Stimulated activated naive CD8-positive, alpha-beta T cell treated with anti-CD3 and anti-CD28 coated beads, Interleukin-15, Interleukin-2, amounts not matched to agents 100 ng/mL and 50 ng/mL, for 24 hours (primary cell): ENCODE data around the gene UNC45A.

Source experiments
- H3K27ac Mint-ChIP-seq: one replicate; pipeline ENCODE4 v1.8.0; 2021; ENCODE audit warnings: mild to moderate bottlenecking, mixed read lengths
- H3K27me3 Mint-ChIP-seq: one replicate; pipeline ENCODE4 v1.8.0; 2021; ENCODE audit warnings: mixed read lengths
- H3K36me3 Mint-ChIP-seq: one replicate; pipeline ENCODE4 v1.8.0; 2021; ENCODE audit warnings: low read depth, mixed read lengths
- H3K4me1 Mint-ChIP-seq: one replicate; pipeline ENCODE4 v1.8.0; 2021; ENCODE audit warnings: low read depth, mixed read lengths
- H3K4me3 Mint-ChIP-seq: one replicate; pipeline ENCODE4 v1.8.0; 2021; ENCODE audit warnings: mild to moderate bottlenecking, mixed read lengths
- H3K9me3 Mint-ChIP-seq: one replicate; pipeline ENCODE4 v1.8.0; 2021; ENCODE audit warnings: mixed read lengths

The UNC45A gene

DNA sequence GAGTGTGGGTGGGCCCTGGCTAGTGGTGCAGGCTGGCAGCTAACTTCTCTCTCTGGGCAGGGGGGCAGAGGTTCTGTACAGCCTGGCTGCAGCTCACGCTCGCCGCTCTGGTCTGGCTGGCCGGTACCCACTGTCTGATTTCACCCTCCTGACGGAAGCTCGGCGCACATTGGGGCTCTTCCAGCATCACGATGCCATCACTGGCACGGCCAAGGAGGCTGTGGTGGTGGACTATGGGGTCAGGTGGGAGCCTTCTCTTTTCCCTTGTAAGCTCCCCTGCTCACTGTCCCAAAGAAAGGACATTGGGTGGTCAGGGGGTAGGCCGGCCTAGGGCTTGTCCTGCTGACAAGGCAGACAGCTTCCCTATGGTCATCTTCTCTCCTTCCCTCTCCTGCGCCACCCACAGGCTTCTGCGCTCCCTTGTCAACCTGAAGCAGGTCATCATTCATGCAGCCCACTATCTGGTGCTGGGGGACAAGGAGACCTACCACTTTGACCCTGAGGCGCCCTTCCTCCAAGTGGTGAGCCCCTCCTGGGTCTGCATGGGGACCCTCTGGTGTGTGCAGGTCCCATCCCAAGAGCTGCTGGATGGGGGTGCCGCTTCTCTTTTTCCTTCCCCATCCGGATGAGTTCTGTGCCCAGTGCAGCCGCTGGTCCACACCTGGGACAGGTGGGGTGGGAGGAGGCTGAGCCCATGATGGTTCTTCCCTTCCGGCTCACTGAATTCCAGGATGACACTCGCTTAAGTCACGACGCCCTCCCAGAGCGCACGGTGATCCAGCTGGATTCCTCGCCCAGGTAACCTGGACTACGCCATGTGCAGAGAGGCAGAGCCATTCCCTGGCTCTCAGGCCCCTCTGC is 24.4 kb upstream of the UNC45A start:
- H3K4me3 Mint-ChIP-seq, result no peak overlapping the region
- H3K4me1 Mint-ChIP-seq, result no peaks in the 10 kb centered on the region
- no peak overlapping the region for H3K27ac Mint-ChIP-seq
- H3K36me3 Mint-ChIP-seq, result peaks cover 79% of the 10 kb centered on the region
- H3K9me3 Mint-ChIP-seq, result no peaks in the 10 kb centered on the region
- no peaks in the 10 kb centered on the region for H3K27me3 Mint-ChIP-seq

DNA sequence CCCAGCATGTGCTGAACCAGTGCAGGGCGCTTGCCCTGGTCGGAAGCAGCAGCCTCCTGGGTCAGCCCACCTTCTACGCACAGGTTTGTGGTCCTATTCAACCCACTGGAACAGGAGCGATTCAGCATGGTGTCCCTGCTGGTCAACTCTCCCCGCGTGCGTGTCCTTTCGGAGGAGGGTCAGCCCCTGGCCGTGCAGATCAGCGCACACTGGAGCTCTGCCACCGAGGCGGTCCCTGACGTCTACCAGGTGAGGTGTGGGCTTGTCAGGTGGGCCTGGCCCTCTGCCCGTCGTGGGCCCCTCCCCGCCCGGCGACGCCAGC is 23.8 kb upstream of the UNC45A start:
- Mint-ChIP-seq H3K36me3 (peaks cover 79% of the 10 kb centered on the region), H3K4me3 (no peak overlapping the region), H3K27me3 (no peaks in the 10 kb centered on the region), H3K4me1 (no peaks in the 10 kb centered on the region), H3K27ac (no peak overlapping the region), H3K9me3 (no peaks in the 10 kb centered on the region)

- H3K27ac Mint-ChIP-seq, result no peak overlapping the region
- H3K4me3 Mint-ChIP-seq, result no peak overlapping the region
- peaks cover 80% of the 10 kb centered on the region for H3K36me3 Mint-ChIP-seq
- H3K4me1 Mint-ChIP-seq, result no peaks in the 10 kb centered on the region
- H3K9me3 Mint-ChIP-seq, result no peaks in the 10 kb centered on the region
- H3K27me3 Mint-ChIP-seq, result no peaks in the 10 kb centered on the region
These were observed 22.9 kb upstream of the UNC45A start for GRCh38 chr15:90911906-90912769.

DNA sequence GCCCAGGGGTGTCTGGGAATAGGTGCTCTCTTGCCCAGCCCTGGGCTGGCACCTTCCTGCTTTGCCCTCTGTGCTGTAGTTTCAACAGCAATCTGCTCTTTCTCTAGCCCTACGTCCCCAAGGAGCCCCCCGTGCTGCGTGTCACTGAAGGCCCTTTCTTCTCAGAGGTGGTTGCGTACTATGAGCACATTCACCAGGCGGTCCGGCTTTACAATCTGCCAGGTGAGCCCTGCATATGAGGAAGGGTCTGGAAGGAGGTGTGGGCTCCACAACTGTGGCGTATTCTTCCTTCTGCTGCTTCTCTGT is 22.4 kb upstream of the UNC45A start:
- Mint-ChIP-seq H3K4me1 (no peaks in the 10 kb centered on the region), H3K27ac (no peak overlapping the region), H3K4me3 (no peak overlapping the region), H3K36me3 (peaks cover 80% of the 10 kb centered on the region), H3K9me3 (no peaks in the 10 kb centered on the region), H3K27me3 (no peaks in the 10 kb centered on the region)

GRCh38 chr15:90913398-90913944 is 21.6 kb upstream of the UNC45A start:
- Mint-ChIP-seq H3K9me3 (no peaks in the 10 kb centered on the region), H3K36me3 (peaks cover 82% of the 10 kb centered on the region), H3K27me3 (no peaks in the 10 kb centered on the region), H3K4me3 (no peak overlapping the region), H3K4me1 (no peaks in the 10 kb centered on the region), H3K27ac (no peak overlapping the region)

- Mint-ChIP-seq H3K4me3 (no peak overlapping the region), H3K27me3 (no peaks in the 10 kb centered on the region), H3K27ac (no peak overlapping the region), H3K4me1 (no peaks in the 10 kb centered on the region), H3K36me3 (peaks cover 82% of the 10 kb centered on the region), H3K9me3 (no peaks in the 10 kb centered on the region)
These were observed 20.6 kb upstream of the UNC45A start for GRCh38 chr15:90914305-90915080.

DNA sequence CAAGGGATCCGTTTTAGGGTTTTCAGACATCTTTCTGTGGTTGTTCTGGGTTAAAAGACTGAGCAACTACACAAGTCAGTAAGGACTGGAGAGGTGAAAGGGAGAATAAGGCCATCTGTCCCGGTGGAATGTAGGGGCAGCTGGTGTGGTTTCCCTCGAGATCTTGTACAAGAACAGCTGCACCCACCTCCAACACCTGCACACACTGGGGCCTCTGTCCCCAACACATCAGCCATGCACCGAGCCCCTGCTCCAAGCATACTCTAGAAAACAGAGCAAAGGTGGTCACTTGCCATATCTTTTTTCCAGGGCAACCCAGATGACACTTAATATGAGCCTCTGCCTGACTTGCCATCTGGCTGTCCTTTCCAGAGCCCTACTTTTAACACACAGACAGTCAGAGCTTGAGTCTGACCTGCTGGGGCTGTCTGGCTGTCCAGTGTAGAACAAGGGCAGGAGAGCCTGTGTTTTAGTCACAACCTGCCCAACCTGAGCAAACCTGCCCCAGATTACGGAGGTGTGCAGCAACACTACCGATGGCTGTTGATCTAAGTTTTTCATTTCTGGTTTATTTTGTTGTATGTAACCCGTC is 19.8 kb upstream of the UNC45A start:
- Mint-ChIP-seq H3K36me3 (peaks cover 84% of the 10 kb centered on the region), H3K9me3 (no peaks in the 10 kb centered on the region), H3K4me3 (no peak overlapping the region), H3K27ac (peak overlapping the region; percentile 37), H3K4me1 (no peaks in the 10 kb centered on the region), H3K27me3 (no peaks in the 10 kb centered on the region)

- H3K4me3 Mint-ChIP-seq, result no peak overlapping the region
- no peaks in the 10 kb centered on the region for H3K9me3 Mint-ChIP-seq
- peaks cover 84% of the 10 kb centered on the region for H3K36me3 Mint-ChIP-seq
- H3K27ac Mint-ChIP-seq, result no peak overlapping the region
- H3K4me1 Mint-ChIP-seq, result no peaks in the 10 kb centered on the region
- H3K27me3 Mint-ChIP-seq, result no peaks in the 10 kb centered on the region
These were observed 19.2 kb upstream of the UNC45A start for GRCh38 chr15:90915808-90916440.

DNA sequence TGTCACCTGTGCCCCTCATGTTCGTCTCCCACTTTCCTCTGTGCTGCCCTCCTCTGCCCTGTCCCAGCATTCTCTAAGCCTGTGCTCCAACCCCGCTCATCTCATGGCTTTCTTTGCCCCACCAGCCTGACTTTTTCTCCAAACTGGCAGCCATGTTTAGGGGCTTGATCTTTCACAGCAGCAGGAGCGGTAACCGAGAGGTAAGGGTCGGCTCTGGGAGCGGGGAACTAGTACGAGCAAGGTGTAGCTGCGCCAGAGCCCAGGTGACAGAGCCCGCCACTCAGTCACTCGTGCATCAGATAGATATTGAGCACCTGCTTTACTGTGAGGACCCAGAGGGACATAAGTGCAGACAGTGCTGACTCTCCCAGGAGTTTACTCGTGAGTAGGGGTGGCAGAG is 18.6 kb upstream of the UNC45A start:
- Mint-ChIP-seq H3K4me1 (no peaks in the 10 kb centered on the region), H3K36me3 (peaks cover 84% of the 10 kb centered on the region), H3K27me3 (no peaks in the 10 kb centered on the region), H3K9me3 (no peaks in the 10 kb centered on the region), H3K4me3 (no peak overlapping the region), H3K27ac (no peak overlapping the region)

DNA sequence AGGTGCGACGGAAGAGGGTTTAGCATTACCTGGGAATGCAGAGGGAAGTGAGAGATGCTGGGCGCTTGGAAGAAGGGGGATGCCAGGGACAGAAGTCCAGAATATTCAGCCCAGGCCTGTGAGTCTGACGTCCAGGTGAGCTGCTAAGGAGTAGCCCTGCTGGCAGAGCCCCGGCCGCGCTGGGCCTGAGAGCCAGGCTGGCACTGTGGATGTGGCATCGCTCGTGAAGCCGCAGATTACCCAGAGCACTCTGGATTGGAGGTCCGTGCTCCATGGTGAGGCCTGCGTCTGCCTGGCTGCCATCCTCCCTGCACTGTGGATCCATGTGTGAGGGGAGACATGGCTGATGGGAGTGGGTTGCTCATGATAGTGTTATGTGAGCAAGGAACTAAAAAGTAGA is 17.5 kb upstream of the UNC45A start:
- Mint-ChIP-seq H3K36me3 (peaks cover 84% of the 10 kb centered on the region), H3K9me3 (no peaks in the 10 kb centered on the region), H3K4me3 (no peak overlapping the region), H3K27me3 (no peaks in the 10 kb centered on the region), H3K27ac (no peak overlapping the region), H3K4me1 (no peaks in the 10 kb centered on the region)

DNA sequence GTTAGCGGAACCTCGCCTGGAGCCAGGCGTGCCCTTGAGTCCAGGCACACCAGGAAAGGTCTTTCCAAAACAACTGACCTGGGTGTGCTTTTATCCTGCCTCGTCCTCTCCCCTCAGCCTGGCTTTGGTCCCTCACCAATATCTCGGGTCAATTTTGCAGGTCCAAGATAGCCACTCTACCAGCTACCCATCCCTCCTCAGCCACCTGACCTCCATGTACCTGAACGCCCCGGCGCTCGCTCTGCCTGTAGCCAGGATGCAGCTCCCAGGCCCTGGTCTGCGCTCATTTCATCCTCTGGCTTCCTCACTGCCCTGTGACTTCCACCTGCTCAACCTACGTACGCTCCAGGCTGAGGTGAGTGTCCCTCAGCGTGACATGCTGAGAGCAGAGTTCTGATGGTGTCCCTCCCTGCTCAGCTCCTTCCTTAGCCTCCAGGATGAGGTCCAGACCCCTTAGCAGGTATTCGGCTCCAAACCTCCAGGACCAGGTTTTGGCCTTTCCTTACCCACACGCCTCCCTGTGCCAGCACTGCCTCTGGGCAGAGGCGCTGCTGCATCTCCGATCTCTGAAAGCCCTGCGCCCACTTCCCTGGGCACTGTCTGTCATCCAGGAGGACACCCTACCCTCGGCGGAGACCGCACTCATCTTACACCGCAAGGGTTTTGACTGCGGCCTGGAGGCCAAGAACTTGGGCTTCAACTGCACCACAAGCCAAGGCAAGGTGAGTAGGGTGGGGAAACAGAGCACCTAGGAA is 16.9 kb upstream of the UNC45A start:
- H3K4me3 Mint-ChIP-seq, result no peak overlapping the region
- H3K4me1 Mint-ChIP-seq, result peaks cover 3% of the 10 kb centered on the region
- no peak overlapping the region for H3K27ac Mint-ChIP-seq
- no peaks in the 10 kb centered on the region for H3K27me3 Mint-ChIP-seq
- no peaks in the 10 kb centered on the region for H3K9me3 Mint-ChIP-seq
- H3K36me3 Mint-ChIP-seq, result peaks cover 79% of the 10 kb centered on the region

DNA sequence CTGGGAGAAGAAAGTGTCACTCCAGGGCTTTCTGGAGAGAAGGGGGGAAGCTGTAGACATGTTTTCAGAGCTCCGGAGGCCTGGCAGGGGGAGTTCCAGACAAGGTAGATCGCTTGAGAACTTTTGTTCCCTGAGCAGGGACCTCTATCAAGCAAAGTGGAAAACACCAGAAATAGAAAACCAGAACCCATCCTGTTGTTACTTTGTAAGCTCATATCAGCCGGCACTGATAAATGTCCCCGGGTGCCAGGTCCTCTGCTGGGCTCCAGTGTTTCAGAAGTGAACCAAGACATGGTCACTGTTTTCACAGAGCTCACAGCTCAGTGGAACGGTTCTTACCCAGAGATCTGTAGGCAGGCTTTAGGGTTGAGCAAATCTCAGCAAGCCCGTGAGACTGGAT is 16.2 kb upstream of the UNC45A start:
- H3K9me3 Mint-ChIP-seq, result no peaks in the 10 kb centered on the region
- peaks cover 72% of the 10 kb centered on the region for H3K36me3 Mint-ChIP-seq
- H3K27me3 Mint-ChIP-seq, result no peaks in the 10 kb centered on the region
- no peak overlapping the region for H3K4me3 Mint-ChIP-seq
- no peak overlapping the region for H3K27ac Mint-ChIP-seq
- H3K4me1 Mint-ChIP-seq, result peaks cover 8% of the 10 kb centered on the region

DNA sequence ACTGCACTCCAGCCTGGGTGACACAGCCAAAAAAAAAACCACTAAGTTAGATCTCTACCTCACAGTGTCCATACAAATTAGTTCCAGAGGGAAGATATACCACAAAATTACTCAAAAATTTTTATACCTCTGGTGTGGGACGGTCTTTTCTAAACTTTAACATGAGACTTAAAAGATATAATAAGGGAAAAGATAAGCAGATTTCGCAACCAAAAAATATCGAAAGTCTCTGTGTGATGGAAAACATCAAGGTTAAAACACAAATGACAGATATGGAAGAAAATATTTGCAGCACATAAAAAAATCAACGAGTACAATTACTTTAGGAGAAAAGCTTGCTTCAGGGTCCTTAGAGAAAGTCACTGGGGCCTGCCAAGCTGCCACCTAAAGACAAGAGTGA is 13.2 kb upstream of the UNC45A start:
- Mint-ChIP-seq H3K36me3 (peaks cover 46% of the 10 kb centered on the region), H3K4me3 (no peak overlapping the region), H3K9me3 (no peaks in the 10 kb centered on the region), H3K27me3 (no peaks in the 10 kb centered on the region), H3K27ac (no peak overlapping the region), H3K4me1 (peaks cover 16% of the 10 kb centered on the region)
